ENCODE measurements around the gene TTK.

TTK gene

DNA sequence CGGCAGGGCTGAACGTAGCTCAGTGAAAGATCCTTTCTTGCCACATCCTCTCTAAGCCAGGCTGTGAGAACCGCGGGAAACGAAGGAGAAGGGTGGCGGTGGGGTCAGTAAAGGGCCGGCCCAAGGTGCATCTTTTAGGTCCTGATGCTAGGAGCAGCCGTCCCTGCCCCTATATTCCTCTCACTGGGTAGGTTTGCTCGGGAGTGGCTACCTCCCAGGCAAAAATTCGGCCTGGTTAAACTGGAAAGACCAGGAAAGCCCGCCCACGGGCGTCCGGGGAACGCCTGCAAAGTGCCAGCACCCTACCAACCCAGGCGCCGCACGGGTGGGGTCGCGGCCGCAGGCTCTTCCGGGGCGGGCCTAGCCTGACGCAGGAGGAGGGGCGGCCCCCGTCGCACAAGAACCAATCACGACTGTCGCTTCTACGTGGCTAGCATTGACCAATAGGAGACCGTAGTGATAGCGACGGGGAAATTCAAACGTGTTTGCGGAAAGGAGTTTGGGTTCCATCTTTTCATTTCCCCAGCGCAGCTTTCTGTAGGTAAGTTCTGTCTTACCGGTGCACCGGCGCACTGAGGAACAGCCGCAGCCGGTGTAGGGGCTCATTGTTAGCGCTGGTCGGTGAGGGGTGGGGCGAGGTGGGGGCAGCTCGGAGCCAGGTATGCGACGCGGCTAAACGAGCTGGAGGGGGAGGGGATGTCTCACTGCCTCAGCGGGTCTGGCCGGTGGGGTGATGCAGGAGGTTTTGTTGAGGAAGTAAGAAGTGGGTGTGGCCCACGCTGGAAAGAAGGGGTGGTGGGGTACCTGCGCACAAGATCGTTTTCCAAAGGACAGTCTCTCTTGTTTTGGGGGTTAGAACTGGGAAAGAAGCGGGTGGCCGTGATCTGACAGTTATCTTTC lies at the start of gene TTK:
Gene TTK, plus strand, starts transcription at position 477 of the 900 bp plus-strand sequence. CDS start 1,195 bp downstream, outside the sequence.
- Mint-ChIP-seq H3K27me3 (no peaks in the 10 kb centered on the region), H3K4me3 (peak within 1 kb of the TSS; percentile 90), H3K27ac (peak within 1 kb of the TSS; percentile 96), H3K4me1 (peaks cover 46% of the 10 kb centered on the region), H3K9me3 (no peaks in the 10 kb centered on the region), H3K36me3 (peaks cover 28% of the 10 kb centered on the region)
- peak; percentile 95 for DNase-seq
- CTCF ChIA-PET: interaction anchor here (1.4 to 1.5 kb wide), 2 partner anchors 55 to 58 kb away, joined by 4 to 6 read pairs; no protein-coding TSS in a partner anchor

- H3K27ac Mint-ChIP-seq: no peak overlapping the region
- H3K36me3 Mint-ChIP-seq: no peaks in the 10 kb centered on the region
- H3K4me1 Mint-ChIP-seq: no peaks in the 10 kb centered on the region
- CTCF ChIA-PET: no interaction called here
- H3K27me3 Mint-ChIP-seq: peaks cover 11% of the 10 kb centered on the region
- no peak overlapping the region for H3K4me3 Mint-ChIP-seq
- no peak for DNase-seq
- H3K9me3 Mint-ChIP-seq: peaks cover 3% of the 10 kb centered on the region
Observed at GRCh38 chr6:79954849-79955248, 49.6 kb upstream of the TTK start.

GRCh38 chr6:79964607-79965081 lies 39.8 kb upstream of the TTK start:
- no peak for DNase-seq
- Mint-ChIP-seq H3K27ac (no peak overlapping the region), H3K36me3 (no peaks in the 10 kb centered on the region), H3K27me3 (peaks cover 11% of the 10 kb centered on the region), H3K4me1 (peaks cover 3% of the 10 kb centered on the region), H3K4me3 (no peak overlapping the region), H3K9me3 (peaks cover 4% of the 10 kb centered on the region)
- CTCF ChIA-PET: interaction anchor here (1.5 kb wide), 1 partner anchor 15 kb away, joined by 6 read pairs; no protein-coding TSS in a partner anchor

DNA sequence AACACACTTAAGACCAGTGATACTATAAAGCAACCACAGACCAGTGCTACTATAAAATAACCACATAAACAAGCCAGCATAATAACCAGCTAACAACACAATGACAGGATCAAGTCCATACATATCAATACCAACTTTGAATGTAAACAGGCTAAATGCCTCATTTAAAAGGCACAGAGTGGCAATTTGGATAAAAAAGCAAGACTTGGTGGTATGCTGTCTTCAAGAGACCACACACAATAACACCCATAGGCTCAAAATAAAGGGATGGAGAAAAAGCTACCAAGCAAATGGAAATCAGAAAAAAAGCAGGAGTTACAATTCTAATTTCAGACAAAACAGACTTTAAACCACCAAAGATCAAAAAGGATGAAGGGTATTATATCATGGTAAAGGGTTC lies 37.3 kb upstream of the TTK start:
- Mint-ChIP-seq H3K4me1 (peaks cover 3% of the 10 kb centered on the region), H3K27ac (no peak overlapping the region), H3K36me3 (no peaks in the 10 kb centered on the region), H3K4me3 (no peak overlapping the region), H3K27me3 (peaks cover 11% of the 10 kb centered on the region), H3K9me3 (peaks cover 4% of the 10 kb centered on the region)
- no peak for DNase-seq
- CTCF ChIA-PET: interaction anchor here (0.8 kb wide), 1 partner anchor 18 kb away, joined by 3 read pairs; no protein-coding TSS in a partner anchor

DNA sequence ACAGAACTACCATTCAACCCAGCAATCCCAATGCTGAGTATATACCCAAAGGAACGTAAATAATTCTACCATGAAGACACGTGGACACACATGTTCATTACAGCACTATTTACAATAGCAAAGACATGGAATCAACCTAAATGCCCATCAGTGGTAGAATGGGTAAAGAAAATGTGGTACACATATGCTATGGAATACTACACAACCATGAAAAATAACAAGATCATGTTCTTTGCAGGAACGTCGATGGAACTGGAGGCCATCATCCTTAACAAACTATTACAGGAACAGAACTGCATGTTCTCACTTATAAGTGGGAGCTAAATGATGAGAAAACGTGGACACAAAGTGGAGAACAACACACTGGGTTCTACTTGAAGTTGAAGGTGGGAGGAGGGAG lies 34.7 kb upstream of the TTK start:
- peaks cover 9% of the 10 kb centered on the region for H3K27me3 Mint-ChIP-seq
- H3K36me3 Mint-ChIP-seq: no peaks in the 10 kb centered on the region
- CTCF ChIA-PET: interaction anchor here (1.0 kb wide), 1 partner anchor 12 kb away, joined by 3 read pairs; no protein-coding TSS in a partner anchor
- H3K4me1 Mint-ChIP-seq: no peaks in the 10 kb centered on the region
- no peak for DNase-seq
- H3K9me3 Mint-ChIP-seq: peaks cover 4% of the 10 kb centered on the region
- no peak overlapping the region for H3K27ac Mint-ChIP-seq
- no peak overlapping the region for H3K4me3 Mint-ChIP-seq

DNA sequence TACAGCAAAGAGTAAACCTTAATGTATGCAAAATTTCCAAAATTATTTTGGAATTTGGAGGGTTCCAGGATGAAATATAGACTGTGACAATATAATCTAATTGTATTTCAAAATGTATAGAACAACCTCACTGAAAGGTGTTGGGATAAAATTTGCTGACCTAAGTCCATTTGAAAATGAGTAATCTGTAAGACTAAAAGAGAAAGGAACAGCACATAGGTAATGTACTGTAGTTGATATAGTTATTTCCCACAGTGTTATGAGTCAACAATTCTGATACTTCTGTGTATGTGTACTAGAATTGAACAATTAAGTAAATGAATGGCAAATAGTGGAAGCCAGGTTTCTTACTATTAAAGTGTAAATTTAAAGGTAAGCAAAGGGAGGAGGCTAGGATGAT lies 33.3 kb upstream of the TTK start:
- Mint-ChIP-seq H3K9me3 (peaks cover 4% of the 10 kb centered on the region), H3K4me1 (no peaks in the 10 kb centered on the region), H3K27ac (no peak overlapping the region), H3K36me3 (no peaks in the 10 kb centered on the region), H3K4me3 (no peak overlapping the region), H3K27me3 (peaks cover 4% of the 10 kb centered on the region)
- CTCF ChIA-PET: no interaction called here
- no peak for DNase-seq

- Mint-ChIP-seq H3K4me3 (no peak overlapping the region), H3K27ac (no peak overlapping the region)
- DNase-seq: no peak
Observed at GRCh38 chr6:79981652-79982051, 22.8 kb upstream of the TTK start.

GRCh38 chr6:79984261-79984660 lies 20.2 kb upstream of the TTK start:
- no peaks in the 10 kb centered on the region for H3K4me1 Mint-ChIP-seq
- CTCF ChIA-PET: interaction anchor here (1.7 kb wide), 1 partner anchor 35 kb away, joined by 6 read pairs; no protein-coding TSS in a partner anchor
- H3K36me3 Mint-ChIP-seq: no peaks in the 10 kb centered on the region
- peak; percentile 22 for DNase-seq
- H3K27ac Mint-ChIP-seq: no peak overlapping the region
- H3K9me3 Mint-ChIP-seq: no peaks in the 10 kb centered on the region
- H3K27me3 Mint-ChIP-seq: no peaks in the 10 kb centered on the region
- no peak overlapping the region for H3K4me3 Mint-ChIP-seq

More at GRCh38 chr6:79981652-79982051, 22.8 kb upstream of the TTK start:
- H3K36me3 Mint-ChIP-seq: no peaks in the 10 kb centered on the region
- CTCF ChIA-PET: interaction anchor here (1.1 to 1.4 kb wide), 2 partner anchors 12 to 32 kb away, joined by 3 to 4 read pairs; no protein-coding TSS in a partner anchor
- H3K9me3 Mint-ChIP-seq: no peaks in the 10 kb centered on the region
- no peaks in the 10 kb centered on the region for H3K4me1 Mint-ChIP-seq
- H3K27me3 Mint-ChIP-seq: peaks cover 6% of the 10 kb centered on the region

GRCh38 chr6:79985128-79985527 lies 19.3 kb upstream of the TTK start:
- DNase-seq: no peak
- Mint-ChIP-seq H3K36me3 (no peaks in the 10 kb centered on the region), H3K9me3 (no peaks in the 10 kb centered on the region), H3K4me3 (no peak overlapping the region), H3K4me1 (no peaks in the 10 kb centered on the region), H3K27me3 (no peaks in the 10 kb centered on the region), H3K27ac (no peak overlapping the region)
- CTCF ChIA-PET: interaction anchor here (1.7 kb wide), 1 partner anchor 36 kb away, joined by 6 read pairs; no protein-coding TSS in a partner anchor

- Mint-ChIP-seq H3K9me3 (no peaks in the 10 kb centered on the region), H3K27me3 (peaks cover 5% of the 10 kb centered on the region), H3K36me3 (no peaks in the 10 kb centered on the region), H3K27ac (no peak overlapping the region), H3K4me1 (no peaks in the 10 kb centered on the region), H3K4me3 (no peak overlapping the region)
- CTCF ChIA-PET: no interaction called here
- DNase-seq: no peak
Observed at GRCh38 chr6:79989641-79990040, 14.8 kb upstream of the TTK start.

GRCh38 chr6:79993012-79993910 lies 11.2 kb upstream of the TTK start:
- Mint-ChIP-seq H3K9me3 (no peaks in the 10 kb centered on the region), H3K4me1 (no peaks in the 10 kb centered on the region), H3K27me3 (peaks cover 10% of the 10 kb centered on the region), H3K36me3 (no peaks in the 10 kb centered on the region), H3K27ac (no peak overlapping the region), H3K4me3 (no peak overlapping the region)
- CTCF ChIA-PET: interaction anchor here (1.2 kb wide), 1 partner anchor 44 kb away, joined by 4 read pairs; no protein-coding TSS in a partner anchor
- DNase-seq: no peak

DNA sequence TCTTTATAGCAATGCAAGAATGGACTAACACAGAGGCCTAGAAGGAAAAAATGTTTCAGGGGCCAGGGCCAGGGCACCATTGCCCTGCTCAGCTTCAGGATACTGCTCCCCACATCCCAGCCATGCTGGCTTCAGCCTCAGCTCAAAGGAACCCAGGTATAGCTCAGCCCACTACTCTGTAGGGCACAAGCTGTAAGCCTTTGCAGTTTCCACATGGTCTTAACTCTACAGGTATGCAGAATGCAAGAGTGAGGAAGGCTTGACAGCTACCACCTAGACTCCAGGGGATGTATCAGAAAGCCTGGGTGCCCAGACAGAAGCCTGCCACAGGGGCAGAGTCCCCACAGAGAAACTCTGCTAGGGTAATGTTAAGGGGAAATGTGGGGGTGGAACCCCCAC lies 10.5 kb upstream of the TTK start:
- H3K4me3 Mint-ChIP-seq: no peak overlapping the region
- no peaks in the 10 kb centered on the region for H3K4me1 Mint-ChIP-seq
- no peak overlapping the region for H3K27ac Mint-ChIP-seq
- H3K9me3 Mint-ChIP-seq: no peaks in the 10 kb centered on the region
- CTCF ChIA-PET: interaction anchor here (1.2 kb wide), 1 partner anchor 45 kb away, joined by 4 read pairs; no protein-coding TSS in a partner anchor
- H3K27me3 Mint-ChIP-seq: peaks cover 13% of the 10 kb centered on the region
- no peak for DNase-seq
- no peaks in the 10 kb centered on the region for H3K36me3 Mint-ChIP-seq

- peaks cover 1% of the 10 kb centered on the region for H3K4me1 Mint-ChIP-seq
- CTCF ChIA-PET: no interaction called here
- peaks cover 15% of the 10 kb centered on the region for H3K27me3 Mint-ChIP-seq
- no peak for DNase-seq
- no peaks in the 10 kb centered on the region for H3K36me3 Mint-ChIP-seq
- H3K4me3 Mint-ChIP-seq: no peak overlapping the region
- H3K27ac Mint-ChIP-seq: no peak overlapping the region
- no peaks in the 10 kb centered on the region for H3K9me3 Mint-ChIP-seq
Observed at GRCh38 chr6:79997728-79998127, 6.7 kb upstream of the TTK start.

DNA sequence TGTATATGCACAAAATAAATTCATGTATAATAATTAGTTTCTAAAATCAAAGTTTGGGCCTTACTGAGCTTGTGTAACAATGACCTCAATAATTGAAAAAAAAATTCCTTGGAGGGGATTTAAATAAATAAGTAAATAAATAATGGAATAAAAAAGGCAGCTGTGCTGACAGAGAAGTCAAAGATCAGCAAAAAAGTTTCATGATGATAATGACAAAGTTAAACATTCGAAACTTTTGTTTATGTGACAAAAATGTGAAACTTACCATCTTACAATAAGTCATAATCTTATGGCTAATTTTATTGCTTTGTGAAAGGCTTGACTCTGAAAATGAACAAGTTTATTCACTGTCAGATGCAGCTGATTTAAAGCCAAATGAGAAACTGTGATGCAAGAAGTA lies 3.1 kb upstream of the TTK start:
- no peak for DNase-seq
- H3K9me3 Mint-ChIP-seq: no peaks in the 10 kb centered on the region
- H3K4me1 Mint-ChIP-seq: peaks cover 33% of the 10 kb centered on the region
- peaks cover 9% of the 10 kb centered on the region for H3K36me3 Mint-ChIP-seq
- H3K27me3 Mint-ChIP-seq: peaks cover 10% of the 10 kb centered on the region
- no peak overlapping the region for H3K27ac Mint-ChIP-seq
- CTCF ChIA-PET: interaction anchor here (1.7 kb wide), 1 partner anchor 52 kb away, joined by 7 read pairs; no protein-coding TSS in a partner anchor
- no peak overlapping the region for H3K4me3 Mint-ChIP-seq

Data from activated naive CD4-positive, alpha-beta T cell treated with anti-CD3 and anti-CD28 coated beads, Interleukin-2, amount 10 ng/mL, durations not matched to agents 7 days and 5 days (primary cell).